ENCODE data around the gene ASPRV1. TPM values are rescaled to one million over a fixed set of nuclear protein-coding genes. Genes with fewer than 3 reads are reported as not detected.

The ASPRV1 gene
- total RNA-seq, 2 donors from 2014 or later: 0.84 to 0.91 TPM

DNA sequence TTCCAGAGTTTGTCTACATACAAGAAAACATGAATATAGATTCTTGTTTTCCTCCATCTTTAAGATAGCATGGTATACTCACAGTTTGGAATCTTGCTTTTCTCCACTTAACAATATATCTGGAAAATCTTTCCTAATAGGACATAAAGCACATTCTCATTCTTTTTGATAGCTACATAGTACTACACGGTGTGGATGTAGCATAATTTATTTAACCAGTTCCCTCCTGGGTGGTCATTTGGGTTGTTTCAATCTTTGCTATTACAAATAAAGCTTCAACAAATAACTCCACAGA, 26.9 kb downstream of the ASPRV1 start:
- no peak for DNase-seq
- H3K9ac ChIP-seq (ENCODE audit: extremely low read depth, low read length, poor library complexity, severe bottlenecking): no peak overlapping the region
- no peak overlapping the region for H3K27ac Mint-ChIP-seq
- H3K36me3 ChIP-seq (ENCODE audit: control insufficient read depth, insufficient read depth, low read length): peaks cover 5% of the 10 kb centered on the region
- H3K4me1 ChIP-seq (ENCODE audit: control insufficient read depth, insufficient read depth, low read length): no peaks in the 10 kb centered on the region
- WGBS, 2 experiments (ENCODE audit: insufficient coverage in 1 of 2, insufficient read length in 1 of 2): 100% methylated on average over 1 of the region's 1 CpG; no CpG with 5 or more reads in 1 of the 2 experiments
- no peaks in the 10 kb centered on the region for H3K27me3 ChIP-seq (ENCODE audit: control insufficient read depth, insufficient read depth, low read length, poor library complexity, severe bottlenecking)
- H3K4me3 Mint-ChIP-seq: no peak overlapping the region
- no peak overlapping the region for H3K27ac ChIP-seq (ENCODE audit: low read depth, low read length)
- H3K9me3 ChIP-seq (ENCODE audit: control insufficient read depth, low read length): no peaks in the 10 kb centered on the region
- H3K4me1 Mint-ChIP-seq: peaks cover 25% of the 10 kb centered on the region
- peaks cover 27% of the 10 kb centered on the region for H3K36me3 Mint-ChIP-seq (ENCODE audit: low read depth)
- no peaks in the 10 kb centered on the region for H3K27me3 Mint-ChIP-seq (ENCODE audit: insufficient read depth)
- no peaks in the 10 kb centered on the region for H3K9me3 Mint-ChIP-seq
- TF ChIP-seq, protein P1, sequence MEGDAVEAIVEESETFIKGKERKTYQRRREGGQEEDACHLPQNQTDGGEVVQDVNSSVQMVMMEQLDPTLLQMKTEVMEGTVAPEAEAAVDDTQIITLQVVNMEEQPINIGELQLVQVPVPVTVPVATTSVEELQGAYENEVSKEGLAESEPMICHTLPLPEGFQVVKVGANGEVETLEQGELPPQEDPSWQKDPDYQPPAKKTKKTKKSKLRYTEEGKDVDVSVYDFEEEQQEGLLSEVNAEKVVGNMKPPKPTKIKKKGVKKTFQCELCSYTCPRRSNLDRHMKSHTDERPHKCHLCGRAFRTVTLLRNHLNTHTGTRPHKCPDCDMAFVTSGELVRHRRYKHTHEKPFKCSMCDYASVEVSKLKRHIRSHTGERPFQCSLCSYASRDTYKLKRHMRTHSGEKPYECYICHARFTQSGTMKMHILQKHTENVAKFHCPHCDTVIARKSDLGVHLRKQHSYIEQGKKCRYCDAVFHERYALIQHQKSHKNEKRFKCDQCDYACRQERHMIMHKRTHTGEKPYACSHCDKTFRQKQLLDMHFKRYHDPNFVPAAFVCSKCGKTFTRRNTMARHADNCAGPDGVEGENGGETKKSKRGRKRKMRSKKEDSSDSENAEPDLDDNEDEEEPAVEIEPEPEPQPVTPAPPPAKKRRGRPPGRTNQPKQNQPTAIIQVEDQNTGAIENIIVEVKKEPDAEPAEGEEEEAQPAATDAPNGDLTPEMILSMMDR (conservative IDR thresholded peaks at IDR 0.05): no peak
- no peak overlapping the region for H3K4me3 ChIP-seq (ENCODE audit: low read length)

DNA sequence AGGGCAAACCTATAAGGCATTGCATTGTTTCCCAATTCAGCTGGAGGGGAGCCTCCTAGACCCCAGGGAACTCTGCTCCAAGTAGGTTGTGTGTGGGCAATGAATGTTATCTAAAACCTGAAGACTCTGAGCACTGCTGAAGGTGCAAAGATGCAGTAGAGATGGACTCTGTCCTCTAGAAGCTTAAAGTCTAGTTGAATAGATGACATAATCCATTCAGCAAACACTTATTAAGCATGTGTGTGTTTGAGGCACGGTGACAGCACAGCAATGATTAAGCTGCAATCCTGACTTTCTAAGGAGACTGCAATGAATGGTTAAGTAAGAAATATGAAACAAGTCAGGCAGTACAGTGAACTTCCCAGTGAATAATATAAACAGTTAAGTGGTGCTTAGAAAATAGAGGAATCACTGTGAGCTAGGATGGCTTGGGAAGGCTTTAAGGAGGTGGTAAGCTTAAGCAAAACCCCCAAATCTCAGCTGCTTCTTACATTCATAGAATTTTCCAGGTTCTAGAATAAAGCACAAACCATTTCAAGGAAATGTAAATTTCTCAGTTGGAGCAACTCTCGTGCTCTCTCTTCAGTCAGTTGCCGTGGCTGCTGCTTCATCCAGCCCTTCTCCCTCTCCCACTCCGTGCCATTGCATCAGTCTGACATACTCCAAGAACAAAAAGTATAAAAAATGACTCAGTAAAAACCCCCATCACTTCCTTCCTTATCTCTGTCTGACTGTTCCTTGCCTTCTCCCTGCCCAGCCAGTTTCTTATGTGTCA, 27.4 kb downstream of the ASPRV1 start:
- 80 to 85% methylated on average over 4 of the region's 4 CpGs for WGBS, 2 experiments (ENCODE audit: insufficient coverage in 1 of 2, insufficient read length in 1 of 2)
- TF ChIP-seq, protein P1 (conservative IDR thresholded peaks at IDR 0.05): no peak

DNA sequence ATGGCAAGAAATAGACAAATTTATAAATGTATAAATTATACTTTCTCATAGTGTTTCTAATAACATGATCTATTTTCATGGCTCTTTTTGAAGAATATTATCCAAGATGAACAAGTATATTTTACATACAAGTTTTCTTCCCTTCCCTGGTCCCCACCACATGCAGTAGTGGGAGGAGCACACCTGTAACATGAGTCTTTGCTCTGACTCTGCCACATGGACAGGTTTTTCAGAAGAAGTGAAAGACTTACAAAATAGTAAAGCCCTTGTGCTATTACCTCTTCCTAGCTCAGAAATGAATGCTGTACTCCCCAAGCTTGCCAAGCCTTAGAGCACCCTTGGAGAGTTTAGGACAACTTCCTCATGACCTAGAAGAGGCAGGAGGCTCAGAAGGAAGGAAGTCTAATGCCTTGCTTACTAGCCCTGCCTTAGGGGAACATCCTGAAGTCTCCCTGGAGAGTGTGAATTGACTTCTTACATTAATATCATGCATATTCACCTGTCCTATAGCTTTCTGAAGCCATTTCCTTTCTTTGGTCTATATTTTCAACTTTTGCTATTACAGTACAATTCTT, 28.1 kb downstream of the ASPRV1 start:
- H3K4me1 ChIP-seq (ENCODE audit: control insufficient read depth, insufficient read depth, low read length): no peaks in the 10 kb centered on the region
- Mint-ChIP-seq H3K9me3 (no peaks in the 10 kb centered on the region), H3K36me3 (ENCODE audit: low read depth) (peaks cover 19% of the 10 kb centered on the region), H3K27ac (no peak overlapping the region), H3K4me1 (peaks cover 24% of the 10 kb centered on the region), H3K4me3 (no peak overlapping the region), H3K27me3 (ENCODE audit: insufficient read depth) (no peaks in the 10 kb centered on the region)
- TF ChIP-seq, protein P1 (conservative IDR thresholded peaks at IDR 0.05): no peak
- H3K36me3 ChIP-seq (ENCODE audit: control insufficient read depth, insufficient read depth, low read length): peaks cover 5% of the 10 kb centered on the region
- H3K4me3 ChIP-seq (ENCODE audit: low read length): no peak overlapping the region
- H3K27me3 ChIP-seq (ENCODE audit: control insufficient read depth, insufficient read depth, low read length, poor library complexity, severe bottlenecking): no peaks in the 10 kb centered on the region
- H3K27ac ChIP-seq (ENCODE audit: low read depth, low read length): no peak overlapping the region
- H3K9ac ChIP-seq (ENCODE audit: extremely low read depth, low read length, poor library complexity, severe bottlenecking): no peak overlapping the region
- DNase-seq: no peak
- no peaks in the 10 kb centered on the region for H3K9me3 ChIP-seq (ENCODE audit: control insufficient read depth, low read length)

More for the DNA sequence above, 27.4 kb downstream of the ASPRV1 start:
- Histone ChIP-seq H3K27me3 (ENCODE audit: control insufficient read depth, insufficient read depth, low read length, poor library complexity, severe bottlenecking) (no peaks in the 10 kb centered on the region), H3K4me3 (ENCODE audit: low read length) (no peak overlapping the region), H3K36me3 (ENCODE audit: control insufficient read depth, insufficient read depth, low read length) (peaks cover 5% of the 10 kb centered on the region), H3K4me1 (ENCODE audit: control insufficient read depth, insufficient read depth, low read length) (no peaks in the 10 kb centered on the region), H3K9ac (ENCODE audit: extremely low read depth, low read length, poor library complexity, severe bottlenecking) (no peak overlapping the region), H3K9me3 (ENCODE audit: control insufficient read depth, low read length) (no peaks in the 10 kb centered on the region), H3K27ac (ENCODE audit: low read depth, low read length) (no peak overlapping the region)
- no peak overlapping the region for H3K4me3 Mint-ChIP-seq
- H3K36me3 Mint-ChIP-seq (ENCODE audit: low read depth): peaks cover 25% of the 10 kb centered on the region
- H3K27ac Mint-ChIP-seq: no peak overlapping the region
- no peak for DNase-seq
- no peaks in the 10 kb centered on the region for H3K27me3 Mint-ChIP-seq (ENCODE audit: insufficient read depth)
- peaks cover 24% of the 10 kb centered on the region for H3K4me1 Mint-ChIP-seq
- no peaks in the 10 kb centered on the region for H3K9me3 Mint-ChIP-seq

Data from endodermal cell (in vitro differentiated cells).